Adrenal gland (tissue), 12 donors: ENCODE measurements around the gene LPCAT1. TPM values are rescaled to one million over a fixed set of nuclear protein-coding genes. Genes with fewer than 3 reads are reported as not detected.
"Not testable (repeated sequence)": the region's sequence is repeated elsewhere in the genome, so short reads cannot be mapped to it uniquely, and the experiment has no call there.

Source experiments
- DNase-seq, 7 donors: peaks; one replicate each; pipeline ENCODE4 v3.0.0-alpha.2; 2019 to 2020
- H3K27ac ChIP-seq, 5 donors: fragments of 200-600 bp; sonication (generic) in 4 of 5; 1 replicate in 3 of 5; 2 replicates in 2 of 5; pipeline versions ENCODE4 v1.5.1 to v1.8.0; 2016 to 2020; ENCODE audit warnings: mild to moderate bottlenecking in 1 of 5
- H3K27me3 ChIP-seq: fragments of 200-600 bp; 2 replicates; pipeline ENCODE4 v1.8.0; 2021
- H3K36me3 ChIP-seq, 2 donors: fragments of 200-600 bp; replicated peaks in 1 of 2; 1 replicate in 1 of 2; 2 replicates in 1 of 2; pipeline versions ENCODE4 v1.5.1 to v1.8.0; 2018 to 2022
- H3K4me1 ChIP-seq, 2 donors: fragments of 200-600 bp; replicated peaks in 1 of 2; 1 replicate in 1 of 2; 2 replicates in 1 of 2; pipeline versions ENCODE4 v1.5.1 to v1.8.0; 2018 to 2021
- H3K4me3 ChIP-seq, 4 donors: fragments of 200-600 bp; sonication (generic) in 3 of 4; one replicate each; pipeline ENCODE4 v1.5.1; 2016 to 2018
- H3K9me3 ChIP-seq, 3 donors: fragments of 200-600 bp; sonication (generic) in 1 of 3; replicated peaks in 1 of 3; 1 replicate in 2 of 3; 2 replicates in 1 of 3; pipeline versions ENCODE4 v1.5.1 to v1.8.0; 2016 to 2021
- CTCF ChIP-seq, 6 experiments: fragments of 450-650 bp in 4 of 6; fragments of 200-600 bp in 2 of 6; sonication (generic) in 1 of 6; IDR thresholded peaks; 1 replicate in 5 of 6; 2 replicates in 1 of 6; pipeline versions ENCODE4 v1.5.1 to v1.8.0; 2016 to 2021; ENCODE audit warnings: antibody characterized with exemption in 6 of 6, mild to moderate bottlenecking in 2 of 6, moderate library complexity in 1 of 6
- POLR2A ChIP-seq, 2 donors: fragments of 450-650 bp; IDR thresholded peaks; one replicate each; pipeline ENCODE4 v1.6.1; 2017; ENCODE audit warnings: antibody characterized with exemption in 2 of 2, mild to moderate bottlenecking in 2 of 2, moderate library complexity in 1 of 2
- WGBS, 4 donors: extraction: QIAGEN DNeasy Blood & Tissue Kit in 2 of 4; methylation state at CpG; one replicate each; pipeline versions ENCODE4 v1.1.5 to v1.1.7; 2013 to 2017; 5-methylcytosine and 5-hydroxymethylcytosine counted together
- intact Hi-C, 2 donors: fragments of 100-400 bp; cut with DNase I; formaldehyde crosslinking; loops; one replicate each; pipeline versions ENCODE4 v1.14.1 to v1.15.0; 2022 to 2023
- polyA plus RNA-seq, 3 donors: library from polyadenylated mRNA; stranded (reverse); fragments of 200-250 nt in 2 of 3; fragments of 350-450 nt in 1 of 3; fragmentation: Illumina TruSeq in 1 of 3; extraction: RNeasy Lipid Tissue Mini Kit (QIAGEN cat#74804) in 1 of 3; gene quantifications; one replicate each; pipeline ENCODE4 v1.2.3, GENCODE V29; 2013 to 2014
- total RNA-seq, 9 donors: library from RNA; depleted of rRNA in 4 of 9; stranded (reverse); fragments of >200 nt in 4 of 9; fragments of 120-200 nt in 1 of 9; fragmentation: NEBNext Ultra II Directional in 1 of 9; extraction: Animal tissue kit (Norgen Biotek cat#: 25700) in 1 of 9; gene quantifications; one replicate each; pipeline versions ENCODE4 v1.1.0 to v1.2.4, GENCODE V29; 2013 to 2023
- donor health status: healthy with polysubstance abuse.
- donor health status: Bipolar disorder and iron deficiency.
- donor health status: DM: yes; HTN: yes; CAD: no.
- donor health status: DM: no; HTN: no; CAD: no.
- donor health status: DM: no; HTN: no; CAD: no.
- donor health status: DM: yes; HTN: yes; CAD: no.

LPCAT1 gene
- total and polyA plus RNA-seq, 12 donors = 23.2 to 59.1 (median 42.6) TPM

- no peak overlapping the region for H3K27ac ChIP-seq
- H3K4me1 ChIP-seq = peaks cover 0 to 20% of the 10 kb centered on the region in 2 donors
- H3K36me3 ChIP-seq = no peaks in the 10 kb centered on the region
- no peaks in the 10 kb centered on the region for H3K27me3 ChIP-seq
- H3K9me3 ChIP-seq = no peaks in the 10 kb centered on the region
- WGBS, 4 donors = 80 to 97% (median 94%) methylated on average over 7 to 11 of the region's 11 CpGs
- intact Hi-C loops = no loop called here
- H3K4me3 ChIP-seq = no peak overlapping the region
- no peak for DNase-seq
- TF ChIP-seq POLR2A (IDR thresholded peaks at IDR 0.05) (no peak), CTCF (IDR thresholded peaks at IDR 0.05) (no peak)
These were observed 16.8 kb downstream of the LPCAT1 start for GRCh38 chr5:1507014-1507375.

DNA sequence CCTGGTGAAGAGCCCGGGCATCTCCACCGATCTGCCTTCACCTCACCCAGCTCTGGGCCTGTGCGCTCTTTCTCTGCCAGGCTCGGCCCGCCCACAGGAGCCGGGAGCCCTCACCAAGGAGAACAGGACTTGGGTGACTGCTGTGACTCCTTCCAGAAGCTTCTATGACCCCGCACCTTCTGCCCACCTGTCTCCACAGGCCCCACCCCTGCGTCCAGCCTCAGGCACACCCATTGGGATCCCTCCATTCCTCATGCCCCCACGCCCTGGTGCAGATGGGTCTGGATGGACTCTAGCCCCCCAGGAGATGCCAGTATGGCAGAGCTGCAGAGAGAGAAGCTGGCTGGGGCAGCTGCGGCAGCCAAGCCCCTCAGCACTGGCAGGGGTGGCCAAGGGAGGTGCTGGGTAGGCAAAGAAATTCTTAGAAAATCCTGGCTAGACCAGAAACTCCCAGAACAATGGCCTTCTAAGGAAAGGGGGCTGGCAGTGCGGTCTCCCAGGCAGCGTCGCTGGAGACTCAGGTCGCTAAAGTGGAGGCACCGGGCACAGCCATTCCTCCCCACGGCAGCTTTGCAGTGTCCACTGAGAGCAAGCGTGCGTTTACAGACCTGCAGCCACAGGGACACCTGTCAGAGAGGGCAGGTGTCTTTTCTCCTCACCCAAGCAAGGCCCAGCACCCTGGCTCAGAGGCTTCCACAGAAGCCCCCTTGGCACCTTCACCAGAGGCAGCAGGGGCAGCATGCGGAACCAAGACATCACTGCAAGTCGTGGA is 17.3 kb downstream of the LPCAT1 start:
- no peak overlapping the region for H3K4me3 ChIP-seq
- no peaks in the 10 kb centered on the region for H3K27me3 ChIP-seq
- no peaks in the 10 kb centered on the region for H3K36me3 ChIP-seq
- TF ChIP-seq POLR2A (IDR thresholded peaks at IDR 0.05) = no peak
- no peak for TF ChIP-seq CTCF (IDR thresholded peaks at IDR 0.05)
- no peak for DNase-seq
- no peak overlapping the region for H3K27ac ChIP-seq
- H3K4me1 ChIP-seq = peaks cover 0 to 20% of the 10 kb centered on the region in 2 donors
- no peaks in the 10 kb centered on the region for H3K9me3 ChIP-seq
- WGBS, 4 donors = 84 to 100% (median 90%) methylated on average over 6 to 20 of the region's 20 CpGs
- intact Hi-C loops = no loop called here

DNA sequence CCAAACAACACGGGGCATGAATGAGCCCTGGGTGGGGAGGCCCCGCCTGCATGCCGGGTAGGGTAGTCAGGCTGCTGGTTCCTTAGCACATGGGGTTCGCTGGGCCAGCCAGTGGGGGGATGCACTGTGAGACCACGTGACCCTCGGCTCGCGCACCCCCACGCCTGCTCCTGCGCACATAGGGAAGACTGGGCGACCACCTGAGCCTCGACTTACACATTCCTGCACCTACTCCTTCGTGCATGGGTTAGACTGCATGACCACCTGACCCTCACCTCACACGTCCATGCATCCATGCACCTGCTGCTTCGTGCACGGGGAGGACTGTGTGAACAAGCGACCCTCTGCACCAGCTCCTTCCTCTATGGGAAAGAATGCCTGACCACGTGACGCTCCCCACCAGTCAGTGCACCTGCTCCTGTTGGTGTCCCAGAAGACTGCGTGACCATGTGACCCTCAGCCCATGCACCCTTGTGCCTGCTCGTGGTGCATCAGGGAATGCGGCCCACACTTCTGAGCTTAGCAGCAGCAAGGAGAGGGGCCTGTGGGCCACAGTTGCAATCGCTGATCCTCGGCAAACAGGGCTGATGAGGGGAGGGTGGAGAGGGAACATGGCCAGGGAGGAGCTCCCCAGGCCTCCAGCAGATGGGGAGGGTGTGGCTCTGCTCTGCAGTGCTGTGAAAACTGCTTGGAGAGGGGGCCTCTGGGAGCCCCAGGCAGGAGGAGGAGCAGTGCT is 18.1 kb downstream of the LPCAT1 start:
- intact Hi-C loops = no loop called here
- no peak for TF ChIP-seq POLR2A (IDR thresholded peaks at IDR 0.05)
- no peak for TF ChIP-seq CTCF (IDR thresholded peaks at IDR 0.05)
- peaks cover 2 to 23% of the 10 kb centered on the region in 2 donors for H3K4me1 ChIP-seq
- no peaks in the 10 kb centered on the region for H3K36me3 ChIP-seq
- H3K4me3 ChIP-seq = no peak overlapping the region
- H3K9me3 ChIP-seq = no peaks in the 10 kb centered on the region
- DNase-seq = no peak
- H3K27me3 ChIP-seq = no peaks in the 10 kb centered on the region
- no peak overlapping the region for H3K27ac ChIP-seq
- WGBS, 4 donors = 93 to 94% (median 93%) methylated on average over 21 to 24 of the region's 24 CpGs

GRCh38 chr5:1505089-1505488 is 18.7 kb downstream of the LPCAT1 start:
- WGBS, 4 donors = 68 to 82% (median 75%) methylated on average over 14 of the region's 14 CpGs
- H3K27me3 ChIP-seq, intact Hi-C loops, H3K4me3 ChIP-seq, H3K27ac ChIP-seq, DNase-seq, H3K9me3 ChIP-seq, H3K36me3 ChIP-seq: not testable (repeated sequence)
- peaks cover 4 to 29% of the 10 kb centered on the region in 2 donors for H3K4me1 ChIP-seq
